ENCODE data around the gene MON2.

DNA sequence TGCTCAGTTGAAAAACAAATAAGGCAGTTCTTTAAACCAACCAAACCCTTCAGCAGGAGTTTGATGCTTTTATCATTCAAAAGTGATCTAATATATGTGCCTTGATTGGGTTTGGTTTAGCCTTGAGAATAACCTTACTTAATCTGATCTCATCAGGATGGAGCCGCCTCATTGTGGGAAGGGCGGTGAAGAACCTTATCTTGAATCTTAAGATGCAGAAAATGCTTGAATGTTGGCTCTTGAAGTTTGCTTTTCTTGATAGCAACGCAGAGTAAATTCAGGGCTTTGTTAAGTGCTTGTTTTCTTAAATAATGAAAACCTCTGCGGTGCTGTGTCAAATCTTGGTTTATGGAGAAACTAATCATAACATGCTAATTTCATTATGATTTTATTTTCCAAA, 138.2 kb downstream of the MON2 start:
- TF ChIP-seq POLR2A (IDR thresholded peaks at IDR 0.05) (no peak), POLR2AphosphoS5 (IDR thresholded peaks at IDR 0.05) (no peak)
- TF ChIP-seq, protein P1, sequence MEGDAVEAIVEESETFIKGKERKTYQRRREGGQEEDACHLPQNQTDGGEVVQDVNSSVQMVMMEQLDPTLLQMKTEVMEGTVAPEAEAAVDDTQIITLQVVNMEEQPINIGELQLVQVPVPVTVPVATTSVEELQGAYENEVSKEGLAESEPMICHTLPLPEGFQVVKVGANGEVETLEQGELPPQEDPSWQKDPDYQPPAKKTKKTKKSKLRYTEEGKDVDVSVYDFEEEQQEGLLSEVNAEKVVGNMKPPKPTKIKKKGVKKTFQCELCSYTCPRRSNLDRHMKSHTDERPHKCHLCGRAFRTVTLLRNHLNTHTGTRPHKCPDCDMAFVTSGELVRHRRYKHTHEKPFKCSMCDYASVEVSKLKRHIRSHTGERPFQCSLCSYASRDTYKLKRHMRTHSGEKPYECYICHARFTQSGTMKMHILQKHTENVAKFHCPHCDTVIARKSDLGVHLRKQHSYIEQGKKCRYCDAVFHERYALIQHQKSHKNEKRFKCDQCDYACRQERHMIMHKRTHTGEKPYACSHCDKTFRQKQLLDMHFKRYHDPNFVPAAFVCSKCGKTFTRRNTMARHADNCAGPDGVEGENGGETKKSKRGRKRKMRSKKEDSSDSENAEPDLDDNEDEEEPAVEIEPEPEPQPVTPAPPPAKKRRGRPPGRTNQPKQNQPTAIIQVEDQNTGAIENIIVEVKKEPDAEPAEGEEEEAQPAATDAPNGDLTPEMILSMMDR (IDR thresholded peaks at IDR 0.05) = no peak

Data from stomach (tissue), 4 donors.